SU-DHL-6 (cell line): ENCODE measurements around the gene ARMC5.

Experiments used
- H2AFZ ChIP-seq: fragments of 200-600 bp; sonication (generic); 2 replicates; pipeline ENCODE4 v1.6.1; 2014; ENCODE audit warnings: low read depth, mild to moderate bottlenecking, moderate library complexity, mixed read lengths, antibody characterized with exemption, low read length; ENCODE audit not compliant: severe bottlenecking
- H3F3A ChIP-seq: fragments of 200-600 bp; shearing (Covaris generic); 2 replicates; pipeline ENCODE4 v1.6.0; 2016; ENCODE audit warnings: antibody characterized with exemption, mild to moderate bottlenecking; ENCODE audit not compliant: insufficient read depth
- H3K27ac ChIP-seq: fragments of 200-600 bp; sonication (generic); 2 replicates; pipeline ENCODE4 v1.5.1; 2016; ENCODE audit warnings: low read depth, mild to moderate bottlenecking, low read length, moderate library complexity, mixed read lengths
- H3K27me3 ChIP-seq: fragments of 200-600 bp; sonication (generic), shearing (Covaris generic); 2 replicates; pipeline ENCODE4 v1.6.0; 2014; ENCODE audit warnings: mild to moderate bottlenecking, low read length
- H3K36me3 ChIP-seq: fragments of 200-600 bp; sonication (generic); 2 replicates; pipeline ENCODE4 v1.6.1; 2014; ENCODE audit warnings: mild to moderate bottlenecking, low read length, mixed read lengths
- H3K4me2 ChIP-seq: fragments of 300-600, 200-600 bp; shearing (Covaris generic), sonication (generic); 2 replicates; pipeline ENCODE4 v1.6.0; 2014; ENCODE audit warnings: low read length, low read depth, mild to moderate bottlenecking; ENCODE audit not compliant: poor library complexity, severe bottlenecking
- H3K4me3 ChIP-seq: fragments of 200-600 bp; sonication (generic); 2 replicates; pipeline ENCODE4 v1.5.1; 2014; ENCODE audit warnings: antibody characterized with exemption, low read length, mild to moderate bottlenecking, mixed read lengths; ENCODE audit not compliant: insufficient read depth, poor library complexity, severe bottlenecking
- H3K79me2 ChIP-seq: fragments of 200-600 bp; sonication (generic); 2 replicates; pipeline ENCODE4 v1.6.1; 2014; ENCODE audit warnings: mild to moderate bottlenecking, low read length, moderate library complexity; ENCODE audit not compliant: insufficient read depth
- H3K9ac ChIP-seq: fragments of 200-600 bp; sonication (generic); 2 replicates; pipeline ENCODE4 v1.7.0; 2014; ENCODE audit warnings: mild to moderate bottlenecking, low read length
- H3K9me2 ChIP-seq: fragments of 200-600 bp; sonication (generic); replicated peaks from 2 replicates; pipeline ENCODE4 v1.6.1; 2014; ENCODE audit warnings: low read length; ENCODE audit not compliant: insufficient read depth
- H3K9me3 ChIP-seq: fragments of 200-600 bp; sonication (generic); 2 replicates; pipeline ENCODE4 v1.6.1; 2014; ENCODE audit warnings: low read length, mixed read lengths; ENCODE audit not compliant: insufficient read depth
- H4K20me1 ChIP-seq: fragments of 200-600 bp; sonication (generic); 2 replicates; pipeline ENCODE4 v1.6.1; 2014; ENCODE audit warnings: low read depth, mild to moderate bottlenecking, antibody characterized with exemption, low read length, moderate library complexity, mixed read lengths
- CTCF ChIP-seq: fragments of 200-600 bp; sonication (generic); IDR thresholded peaks from one replicate; pipeline ENCODE4 v1.5.1; 2017; ENCODE audit warnings: antibody characterized with exemption, mild to moderate bottlenecking, low read length, moderate library complexity; ENCODE audit not compliant: insufficient read depth, poor library complexity, severe bottlenecking
- EZH2phosphoT487 ChIP-seq: fragments of 200-600 bp; sonication (generic), shearing (Covaris generic); conservative IDR thresholded peaks from 2 replicates; pipeline ENCODE4 v1.6.1; 2018; ENCODE audit warnings: mild to moderate bottlenecking, antibody characterized with exemption, low read length, moderate library complexity, mixed read lengths

The ARMC5 gene

GRCh38 chr16:31467151-31467773 is 8.0 kb downstream of the ARMC5 start:
- Histone ChIP-seq H3K9me2 (no peaks in the 10 kb centered on the region), H3K27me3 (no peaks in the 10 kb centered on the region), H3K36me3 (no peaks in the 10 kb centered on the region), H4K20me1 (no peaks in the 10 kb centered on the region), H3K4me3 (no peak overlapping the region), H3K4me2 (no peak overlapping the region), H3K79me2 (no peaks in the 10 kb centered on the region), H3K27ac (no peak overlapping the region), H3K9ac (no peak overlapping the region), H3K9me3 (no peaks in the 10 kb centered on the region), H2AFZ (no peak overlapping the region), H3F3A (no peaks in the 10 kb centered on the region)
- no peak for TF ChIP-seq CTCF
- no peak for TF ChIP-seq EZH2phosphoT487

GRCh38 chr16:31467858-31468257 is 8.6 kb downstream of the ARMC5 start:
- Histone ChIP-seq H3K4me3 (no peak overlapping the region), H3K79me2 (no peaks in the 10 kb centered on the region), H3K4me2 (no peak overlapping the region), H3K27me3 (no peaks in the 10 kb centered on the region), H4K20me1 (no peaks in the 10 kb centered on the region), H3K9me3 (no peaks in the 10 kb centered on the region), H2AFZ (no peak overlapping the region), H3F3A (no peaks in the 10 kb centered on the region), H3K9me2 (no peaks in the 10 kb centered on the region), H3K27ac (no peak overlapping the region), H3K9ac (no peak overlapping the region), H3K36me3 (no peaks in the 10 kb centered on the region)
- no peak for TF ChIP-seq CTCF
- no peak for TF ChIP-seq EZH2phosphoT487

- Histone ChIP-seq H3F3A (no peaks in the 10 kb centered on the region), H3K27ac (no peak overlapping the region), H4K20me1 (no peaks in the 10 kb centered on the region), H3K9me3 (no peaks in the 10 kb centered on the region), H3K79me2 (no peaks in the 10 kb centered on the region), H3K4me2 (no peak overlapping the region), H3K9me2 (no peaks in the 10 kb centered on the region), H3K27me3 (no peaks in the 10 kb centered on the region), H3K4me3 (no peak overlapping the region), H2AFZ (no peak overlapping the region), H3K9ac (no peak overlapping the region), H3K36me3 (no peaks in the 10 kb centered on the region)
- TF ChIP-seq EZH2phosphoT487: no peak
- no peak for TF ChIP-seq CTCF
Measured at GRCh38 chr16:31470615-31471014, 11.3 kb downstream of the ARMC5 start.
